Frontal cortex (tissue), 4 donors: ENCODE results near the gene TAS2R39. TPM values are rescaled to one million over a fixed set of nuclear protein-coding genes. Genes with fewer than 3 reads are reported as not detected.
"Not testable (repeated sequence)": the region's sequence is repeated elsewhere in the genome, so short reads cannot be mapped to it uniquely, and the experiment has no call there.

Source experiments
- DNase-seq, 2 donors: peaks; one replicate each; pipeline ENCODE4 v3.0.0; 2012; ENCODE audit warnings: low spot score in 2 of 2
- FAIRE-seq: peaks from 2 replicates; lab custom pipeline; 2012; peaks lifted over from hg19 to GRCh38; lab: Jason Lieb, UNC
- total RNA-seq: library from RNA; depleted of rRNA; stranded (reverse); fragments of >200 nt; gene quantifications from one replicate; pipeline ENCODE4 v1.2.3, GENCODE V29; 2014
- donor health status: control.
- donor health status: control.
- donor health status: control.

TAS2R39 gene
- not detected for total RNA-seq

DNA sequence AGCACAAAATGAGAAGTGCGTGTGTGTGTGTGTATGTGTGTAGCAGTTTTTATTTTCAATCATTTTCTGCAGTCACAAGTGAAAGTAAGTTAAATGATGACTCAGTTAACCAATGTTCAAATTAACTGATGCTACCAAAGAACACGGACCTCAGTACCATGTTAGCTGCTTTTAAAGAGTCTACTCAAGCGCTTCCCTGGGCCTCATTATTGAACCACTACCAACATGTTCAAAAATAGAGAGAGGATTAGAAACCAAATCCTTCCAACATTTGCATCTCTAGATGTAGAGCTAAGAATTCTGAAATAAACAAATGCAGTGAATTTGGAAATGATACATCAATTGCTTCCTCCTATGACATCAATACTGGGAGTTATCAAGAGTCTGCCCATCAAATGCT, at the start of gene TAS2R39:
TSS of gene TAS2R39 (plus strand) at position 396 of the 400 bp plus-strand sequence. CDS start at position 396, 0 bp downstream.
- FAIRE-seq (no peak), DNase-seq (no peak)

- no peak for FAIRE-seq
- no peak for DNase-seq
Observed at GRCh38 chr7:143147070-143147469, 36.1 kb upstream of the TAS2R39 start.

DNA sequence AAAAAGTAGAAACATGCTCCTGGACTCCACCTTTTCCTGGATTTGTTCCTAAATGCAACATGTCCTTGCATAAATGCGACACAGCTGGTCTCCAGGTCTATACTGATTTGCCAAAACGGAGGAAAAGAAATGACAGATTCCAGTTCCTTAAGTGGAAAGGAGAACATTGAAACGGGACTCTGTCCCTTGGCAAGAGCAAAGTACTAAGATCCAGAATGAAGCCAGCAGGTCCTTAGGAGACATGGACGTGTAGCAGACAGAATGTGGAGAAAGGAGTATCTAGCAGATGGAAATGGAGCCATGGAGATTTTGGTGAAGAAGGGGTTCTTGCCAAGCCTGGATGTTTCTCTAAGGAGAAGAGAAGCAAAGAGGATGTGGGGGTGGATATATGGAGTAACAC, 35.2 kb upstream of the TAS2R39 start:
- FAIRE-seq = no peak
- no peak for DNase-seq

GRCh38 chr7:143148651-143149050, 34.6 kb upstream of the TAS2R39 start:
- FAIRE-seq (no peak), DNase-seq (no peak)

GRCh38 chr7:143150696-143151095, 32.5 kb upstream of the TAS2R39 start:
- FAIRE-seq, DNase-seq: not testable (repeated sequence)

GRCh38 chr7:143158617-143159016, 24.6 kb upstream of the TAS2R39 start:
- not testable (repeated sequence) for FAIRE-seq, DNase-seq

- DNase-seq (no peak), FAIRE-seq (no peak)
Observed at GRCh38 chr7:143171697-143172096, 11.5 kb upstream of the TAS2R39 start.

DNA sequence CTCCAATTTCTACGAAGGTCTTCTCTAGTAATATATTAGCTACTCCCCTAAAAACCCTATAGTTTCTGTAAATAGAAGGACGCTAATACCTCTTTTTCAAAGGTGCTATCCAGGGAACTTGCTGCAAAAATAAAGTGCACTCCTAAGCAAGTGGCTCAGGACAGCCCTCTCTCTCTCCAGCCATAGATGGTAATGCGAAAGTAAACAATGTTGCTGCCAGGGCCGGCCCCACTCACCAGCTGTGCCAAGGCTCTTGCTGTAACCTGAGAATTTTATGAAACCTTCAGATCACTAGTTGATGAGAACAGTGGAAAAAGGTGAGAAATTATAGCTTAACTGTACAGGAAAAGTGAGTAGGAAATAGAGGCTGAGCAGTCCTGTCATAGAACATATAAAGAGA, 10.9 kb upstream of the TAS2R39 start:
- DNase-seq (no peak), FAIRE-seq (no peak)

GRCh38 chr7:143176128-143176527, 7.1 kb upstream of the TAS2R39 start:
- no peak for FAIRE-seq
- DNase-seq = no peak

- FAIRE-seq (no peak), DNase-seq (no peak)
Observed at GRCh38 chr7:143177374-143178119, 5.7 kb upstream of the TAS2R39 start.

DNA sequence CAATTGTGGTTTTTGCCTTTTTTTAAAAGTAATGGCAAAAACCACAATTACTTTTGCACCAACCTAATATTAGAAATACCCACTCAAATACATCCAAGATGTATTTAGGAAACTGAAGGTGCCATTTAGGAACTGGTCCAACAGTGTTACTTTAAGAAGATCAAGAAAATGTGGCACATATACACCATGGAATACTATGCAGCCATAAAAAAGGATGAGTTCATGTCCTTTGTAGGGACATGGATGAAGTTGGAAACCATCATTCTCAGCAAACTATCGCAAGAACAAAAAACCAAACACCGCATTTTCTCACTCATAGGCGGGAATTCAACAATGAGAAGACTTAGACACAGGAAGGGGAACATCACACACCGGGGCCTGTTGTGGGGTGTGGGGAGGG, 2.4 kb upstream of the TAS2R39 start:
- not testable (repeated sequence) for DNase-seq, FAIRE-seq

DNA sequence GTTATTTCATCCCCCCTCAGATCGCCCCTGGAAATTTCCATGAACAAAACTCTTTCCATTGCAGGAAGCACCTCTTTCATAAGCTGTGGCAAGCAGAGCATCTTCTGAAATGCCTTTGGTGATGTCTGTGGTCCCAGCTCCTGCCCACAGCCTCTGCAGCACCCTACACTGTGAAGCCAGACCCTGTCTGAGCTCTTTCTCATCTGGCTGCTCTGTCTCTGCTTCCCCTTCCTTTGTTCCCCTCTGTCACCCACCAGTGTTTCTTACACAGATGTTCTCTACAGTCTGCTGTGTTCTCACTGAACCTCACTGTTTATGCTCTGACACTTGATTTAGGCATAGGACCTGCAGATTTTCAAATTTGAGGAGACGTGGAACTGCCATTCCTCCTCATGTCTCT, 1.9 kb upstream of the TAS2R39 start:
- FAIRE-seq = no peak

DNA sequence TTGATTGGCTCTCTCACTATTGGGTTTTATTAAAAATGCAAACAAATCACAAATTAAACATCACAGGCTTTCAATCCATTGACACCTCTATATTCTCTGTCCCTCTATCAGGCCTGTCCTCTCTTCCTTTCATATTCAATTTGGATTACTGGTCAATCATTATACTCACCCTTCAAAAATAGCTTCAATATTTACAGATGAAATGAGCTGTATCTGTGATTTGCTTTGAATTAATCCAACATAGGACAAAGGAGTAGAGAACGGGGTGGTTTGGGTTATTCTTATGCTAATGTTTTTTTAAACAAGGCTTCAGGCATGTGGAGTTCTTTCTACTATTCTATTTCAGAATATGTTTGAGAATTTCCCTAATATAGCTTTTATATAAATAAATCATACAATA, 2.3 kb downstream of the TAS2R39 start:
- DNase-seq (no peak), FAIRE-seq (no peak)

More for the DNA sequence above, 1.9 kb upstream of the TAS2R39 start:
- no peak for DNase-seq

GRCh38 chr7:143188994-143189393, 5.8 kb downstream of the TAS2R39 start:
- DNase-seq (no peak), FAIRE-seq (no peak)

DNA sequence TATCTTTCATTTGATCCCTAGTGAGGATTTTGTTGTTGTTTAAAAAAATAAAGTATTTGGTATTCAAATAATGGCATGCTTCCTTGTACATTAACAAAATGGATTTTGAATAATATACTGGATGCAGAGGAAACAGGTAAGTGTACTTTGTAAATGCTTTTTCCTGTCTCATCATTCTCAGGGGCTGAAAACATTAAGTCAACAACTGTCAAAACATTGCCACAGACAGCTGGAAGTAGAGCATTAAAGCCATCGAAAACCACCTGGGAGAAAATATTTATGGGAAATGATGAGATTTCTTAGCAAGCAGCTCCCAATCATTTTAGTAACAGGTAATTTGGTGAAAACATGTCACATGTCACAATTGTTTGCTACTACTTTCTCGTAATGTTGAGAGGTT, 10.7 kb downstream of the TAS2R39 start:
- FAIRE-seq = no peak
- DNase-seq = no peak

DNA sequence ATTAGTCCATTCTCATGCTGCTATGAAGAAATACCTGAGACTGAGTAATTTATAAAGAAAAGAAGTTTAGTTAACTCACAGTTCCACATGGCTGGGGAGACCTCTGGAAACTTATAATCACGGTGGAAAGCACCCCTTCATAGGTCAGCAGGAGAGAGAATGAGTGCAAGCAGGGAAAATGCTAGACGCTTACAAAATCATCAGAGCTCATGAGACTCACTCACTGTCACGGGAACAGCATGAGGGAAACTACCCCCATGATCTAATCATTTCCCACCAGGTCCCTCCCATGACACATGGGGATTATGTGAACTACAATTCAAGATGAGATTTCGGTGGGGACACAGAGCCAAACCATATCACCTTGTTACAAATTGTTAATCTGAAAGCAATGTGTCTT, 15.8 kb downstream of the TAS2R39 start:
- no peak for FAIRE-seq

DNA sequence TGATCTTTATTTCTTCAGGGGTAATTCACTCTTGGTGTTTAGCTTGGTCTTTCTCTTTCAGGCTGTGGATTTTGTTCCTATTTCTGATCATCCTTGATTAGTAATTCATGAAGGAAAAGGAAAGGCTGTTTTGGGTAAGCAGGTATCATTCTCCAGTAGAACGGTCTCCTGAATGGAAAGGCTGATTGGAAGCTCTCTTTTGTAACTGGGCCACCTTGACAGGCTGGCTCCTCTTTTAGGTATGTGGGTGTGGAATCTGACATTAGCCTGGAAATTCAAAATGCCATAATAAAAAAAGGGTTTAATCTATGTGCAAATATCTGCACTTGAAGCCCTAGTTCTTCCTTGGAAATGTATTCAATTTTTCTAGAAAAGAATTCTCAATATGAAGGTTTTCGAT, 18.9 kb downstream of the TAS2R39 start:
- DNase-seq (no peak), FAIRE-seq (no peak)

More for the DNA sequence above, 15.8 kb downstream of the TAS2R39 start:
- DNase-seq = no peak

DNA sequence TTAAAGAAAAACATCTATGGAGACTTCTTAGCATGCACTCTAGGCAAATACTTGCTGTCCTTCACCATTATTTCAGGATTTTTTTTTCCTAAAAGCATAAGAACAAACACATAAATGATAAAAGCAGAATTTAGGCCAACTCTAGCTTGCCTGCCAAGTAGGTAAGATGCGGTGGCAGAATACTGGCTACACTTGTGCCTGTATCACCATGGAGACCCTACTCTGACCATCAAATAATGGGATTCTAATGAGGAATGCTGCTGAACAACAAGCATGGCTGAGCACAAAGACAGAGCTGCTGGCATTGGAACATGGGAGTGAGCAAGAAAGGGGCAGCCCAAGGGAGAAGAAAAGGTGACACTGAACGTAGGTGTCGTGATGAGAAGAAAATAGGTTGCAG, 20.2 kb downstream of the TAS2R39 start:
- DNase-seq = no peak
- no peak for FAIRE-seq

DNA sequence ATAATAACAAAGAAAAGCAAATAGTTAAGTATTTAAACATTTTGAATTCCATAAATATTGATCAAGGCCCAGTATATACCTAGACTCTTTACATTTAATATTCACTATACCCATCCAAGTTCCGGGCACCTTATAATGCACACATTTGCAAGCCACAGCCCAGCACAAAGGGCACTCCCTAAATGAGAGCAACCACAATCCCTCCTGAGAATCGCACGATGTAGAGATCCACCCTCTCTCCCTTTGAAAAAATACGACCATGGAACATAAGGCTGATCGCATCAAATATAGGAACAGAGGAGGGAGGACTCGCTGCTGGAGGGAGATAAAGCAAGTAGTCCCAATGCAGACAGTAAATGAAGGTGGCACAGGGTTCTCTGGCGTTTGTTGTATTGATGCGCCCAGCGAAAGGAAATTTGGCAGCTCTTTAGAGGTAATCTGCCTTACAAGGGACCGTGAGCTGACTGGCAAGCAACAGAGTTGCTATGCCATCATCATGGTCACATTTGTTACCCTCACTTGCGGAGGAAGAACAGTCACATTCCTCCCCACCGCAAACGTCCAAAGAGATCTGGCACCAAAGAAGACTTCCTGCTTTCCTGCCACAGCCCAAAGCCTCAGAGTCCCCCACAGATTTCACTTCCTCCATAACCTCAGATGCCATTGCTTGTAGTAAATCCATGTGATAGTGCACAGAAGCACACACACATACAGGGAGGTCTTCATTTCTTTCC, 22.5 kb downstream of the TAS2R39 start:
- DNase-seq = peak in 1 of 2 donors; percentile 17
- no peak for FAIRE-seq

DNA sequence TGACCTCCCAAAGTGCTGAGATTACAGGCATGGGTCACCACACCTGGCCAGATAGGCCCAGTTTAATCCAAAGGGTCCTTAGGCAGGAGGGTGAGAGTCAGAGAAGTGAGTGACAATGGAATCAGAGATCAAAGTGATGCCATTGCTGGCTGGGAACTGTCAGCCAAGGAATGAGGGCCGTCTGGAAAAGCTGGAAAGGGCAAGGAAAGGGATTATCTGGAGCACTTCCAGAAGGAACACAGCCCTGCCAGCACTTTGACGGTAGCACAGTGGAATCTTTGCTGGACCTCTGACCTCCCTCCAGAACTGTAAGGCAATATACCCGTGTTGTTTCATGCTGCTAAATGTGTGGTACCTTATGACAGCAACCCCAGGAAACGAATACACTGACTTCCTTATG, 27.3 kb downstream of the TAS2R39 start:
- no peak for DNase-seq
- FAIRE-seq = no peak

- not testable (repeated sequence) for FAIRE-seq
Observed at GRCh38 chr7:143213478-143213877, 30.3 kb downstream of the TAS2R39 start.

More at GRCh38 chr7:143213478-143213877, 30.3 kb downstream of the TAS2R39 start:
- not testable (repeated sequence) for DNase-seq
